GM10266 (cell line): Measurements from ENCODE around the gene RSPO1.

Experiments
- DNase-seq: peaks from one replicate; pipeline ENCODE4 v3.0.0; 2012; ENCODE audit errors: extremely low spot score
- TF ChIP-seq, protein P1 (sequence below): IDR thresholded peaks from 2 replicates; pipeline ENCODE4 v1.5.1; 2012; ENCODE audit warnings: mild to moderate bottlenecking, low read depth; ENCODE audit not compliant: control insufficient read depth, insufficient read depth; ENCODE audit errors: missing control alignments

RSPO1 gene

DNA sequence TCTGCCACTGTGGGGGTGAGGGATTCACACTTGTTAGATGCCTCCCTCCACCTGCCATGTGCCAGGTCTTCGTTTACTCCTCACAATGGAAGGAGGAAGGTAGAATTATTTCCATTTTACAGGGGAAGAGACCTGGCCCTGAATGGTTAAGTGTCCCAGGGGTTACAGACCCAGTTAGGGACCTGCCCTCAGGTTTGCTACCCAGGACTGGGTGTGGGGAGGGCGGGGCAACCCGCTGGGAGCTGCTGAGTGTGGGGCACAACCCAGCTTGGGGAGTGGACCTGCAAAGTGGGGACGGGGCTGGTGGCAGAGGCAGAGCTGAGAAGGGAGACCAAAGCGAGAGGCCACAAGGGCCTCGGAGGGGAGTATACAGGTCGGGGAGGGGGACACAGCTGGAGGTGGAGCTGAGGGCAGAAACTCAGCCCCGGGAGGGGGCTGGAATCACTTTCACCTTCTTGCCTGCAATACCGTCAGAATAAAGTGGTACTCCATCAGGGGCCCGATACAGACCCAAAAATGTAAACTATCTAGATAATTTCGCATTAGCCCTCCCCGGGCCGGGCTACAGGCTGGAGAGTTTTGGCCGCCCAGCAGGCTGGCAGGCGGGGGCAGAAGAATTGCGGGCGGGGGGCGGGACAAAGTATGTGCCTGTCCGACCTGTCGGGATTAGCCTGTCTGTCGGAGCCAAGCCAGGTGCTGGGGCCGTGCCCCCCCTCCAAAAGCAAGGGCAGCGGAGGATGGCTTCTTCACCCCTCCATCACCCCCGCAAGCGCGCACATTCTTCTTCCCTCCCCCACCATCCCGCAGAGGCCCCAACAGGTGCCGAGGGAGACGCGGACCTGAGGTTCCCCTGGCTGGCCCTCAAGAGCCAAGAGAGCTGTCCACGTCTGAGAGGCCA, 1.4 kb downstream of the RSPO1 start:
- no peak for DNase-seq
- TF ChIP-seq, protein P1, sequence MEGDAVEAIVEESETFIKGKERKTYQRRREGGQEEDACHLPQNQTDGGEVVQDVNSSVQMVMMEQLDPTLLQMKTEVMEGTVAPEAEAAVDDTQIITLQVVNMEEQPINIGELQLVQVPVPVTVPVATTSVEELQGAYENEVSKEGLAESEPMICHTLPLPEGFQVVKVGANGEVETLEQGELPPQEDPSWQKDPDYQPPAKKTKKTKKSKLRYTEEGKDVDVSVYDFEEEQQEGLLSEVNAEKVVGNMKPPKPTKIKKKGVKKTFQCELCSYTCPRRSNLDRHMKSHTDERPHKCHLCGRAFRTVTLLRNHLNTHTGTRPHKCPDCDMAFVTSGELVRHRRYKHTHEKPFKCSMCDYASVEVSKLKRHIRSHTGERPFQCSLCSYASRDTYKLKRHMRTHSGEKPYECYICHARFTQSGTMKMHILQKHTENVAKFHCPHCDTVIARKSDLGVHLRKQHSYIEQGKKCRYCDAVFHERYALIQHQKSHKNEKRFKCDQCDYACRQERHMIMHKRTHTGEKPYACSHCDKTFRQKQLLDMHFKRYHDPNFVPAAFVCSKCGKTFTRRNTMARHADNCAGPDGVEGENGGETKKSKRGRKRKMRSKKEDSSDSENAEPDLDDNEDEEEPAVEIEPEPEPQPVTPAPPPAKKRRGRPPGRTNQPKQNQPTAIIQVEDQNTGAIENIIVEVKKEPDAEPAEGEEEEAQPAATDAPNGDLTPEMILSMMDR = no peak

DNA sequence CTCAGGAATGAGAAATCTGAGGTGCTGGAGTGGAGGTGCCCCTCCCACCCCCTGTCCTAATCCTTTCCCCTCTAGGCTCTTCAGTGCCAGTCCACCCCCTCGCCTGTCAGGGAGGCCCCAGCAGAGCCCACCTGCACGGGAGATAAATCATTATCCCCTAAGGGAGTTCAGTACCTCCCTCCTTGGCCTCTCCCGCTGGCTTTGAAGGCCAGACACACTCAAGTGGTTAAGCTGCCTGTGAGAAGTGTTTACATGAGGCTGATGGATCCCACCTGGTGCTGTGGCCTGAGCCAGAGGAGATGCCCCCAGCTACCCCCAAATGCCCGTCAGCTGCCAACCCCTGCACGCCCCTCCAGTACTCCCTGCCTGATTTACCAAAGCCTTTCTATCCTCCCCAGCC, 3.7 kb downstream of the RSPO1 start:
- TF ChIP-seq, protein P1 = no peak
- no peak for DNase-seq

DNA sequence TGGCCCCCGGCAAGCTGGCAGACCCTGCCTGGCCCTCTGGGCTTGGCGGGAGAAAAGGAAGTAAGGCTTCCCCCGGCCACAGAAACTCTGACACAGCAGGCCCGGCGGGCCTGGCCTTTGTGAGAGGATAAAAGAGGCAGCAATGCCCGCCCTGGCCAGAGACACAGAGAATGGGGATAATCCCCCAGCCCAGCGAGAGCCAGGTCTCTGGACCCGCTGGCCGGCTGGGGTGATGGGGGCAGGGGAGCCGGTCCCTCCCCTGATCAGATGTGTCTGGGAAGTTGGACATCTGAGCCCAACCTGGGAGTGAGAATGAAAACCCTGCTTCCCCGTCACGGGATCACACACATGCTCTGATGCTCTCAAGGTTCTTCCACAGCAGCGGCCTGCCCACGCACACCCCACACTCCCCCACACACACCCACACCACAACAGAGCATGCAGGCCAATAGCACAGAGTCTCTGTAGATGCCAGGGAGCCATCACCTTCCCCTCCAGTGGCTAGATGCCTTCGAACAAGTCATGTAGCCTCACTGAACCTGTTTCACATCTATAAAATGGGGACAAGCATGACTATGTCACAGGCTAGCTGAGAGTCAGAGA, 4.2 kb downstream of the RSPO1 start:
- TF ChIP-seq, protein P1 = no peak
- DNase-seq = no peak

DNA sequence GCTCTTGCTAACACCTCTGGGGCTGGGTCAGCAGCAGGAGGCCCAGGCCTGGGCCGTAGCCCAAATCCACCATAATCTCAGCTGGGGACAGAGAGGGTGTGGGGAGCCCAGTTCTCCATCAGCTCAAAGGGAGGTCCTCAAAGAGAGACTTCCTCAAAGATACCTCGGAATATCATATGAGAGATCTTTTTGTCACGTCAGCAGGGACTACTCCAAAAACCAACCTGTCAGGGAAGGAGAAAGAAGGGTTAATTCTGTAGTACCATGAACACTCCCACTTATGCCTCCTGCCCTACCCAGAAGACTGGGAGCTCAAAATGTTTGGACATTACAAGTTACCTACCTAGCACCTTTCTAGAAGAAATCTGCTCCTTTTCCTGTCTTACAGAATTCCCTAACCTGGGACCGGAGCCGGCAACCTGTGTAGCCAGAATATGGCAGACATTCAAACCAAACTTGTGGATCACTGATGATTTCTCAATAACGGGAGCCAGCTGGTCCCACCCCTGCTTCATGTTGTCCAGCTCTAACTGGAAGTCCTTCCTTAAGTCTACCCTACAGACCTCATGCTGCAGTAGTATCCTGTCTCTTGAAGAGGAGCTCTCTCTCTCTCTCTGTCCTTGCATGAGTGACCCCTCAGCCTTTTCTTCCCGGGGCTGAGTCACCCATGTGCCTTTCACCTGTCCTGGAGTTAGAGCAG, 4.8 kb downstream of the RSPO1 start:
- TF ChIP-seq, protein P1 = no peak
- DNase-seq = no peak

DNA sequence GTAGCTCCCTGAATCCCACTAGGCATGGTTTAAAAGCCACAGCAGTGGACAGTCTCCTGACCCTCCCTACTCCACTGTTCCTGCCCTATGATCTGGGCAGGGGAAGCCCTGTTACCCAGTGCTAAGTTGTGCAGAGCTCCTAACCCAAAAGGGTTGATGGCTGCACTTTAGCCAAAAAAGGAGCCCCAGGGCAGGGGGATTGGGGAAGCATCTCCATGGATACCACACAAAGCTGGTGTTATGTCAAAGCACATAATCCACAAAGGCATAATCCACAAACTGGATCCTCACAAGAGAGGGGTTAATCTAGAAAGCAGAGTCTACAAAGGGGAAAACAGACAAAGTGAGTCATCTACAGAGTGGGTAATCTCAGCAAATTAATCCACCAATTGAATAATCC, 5.7 kb downstream of the RSPO1 start:
- no peak for DNase-seq
- TF ChIP-seq, protein P1 = no peak

GRCh38 chr1:37628026-37628556, 6.6 kb downstream of the RSPO1 start:
- TF ChIP-seq, protein P1 = no peak
- no peak for DNase-seq

- DNase-seq = no peak
- TF ChIP-seq, protein P1 = no peak
Observed at GRCh38 chr1:37622131-37622530, 12.6 kb downstream of the RSPO1 start.
